Loucy (cell line): Measurements from ENCODE around the gene FAM222B.

Experiments used
- H2AFZ ChIP-seq: fragments of 200-600 bp; sonication (generic); 2 replicates; pipeline ENCODE4 v1.6.0; 2016; ENCODE audit warnings: antibody characterized with exemption, mild to moderate bottlenecking, low read length, moderate library complexity
- H3F3A ChIP-seq: fragments of 200-600 bp; 2 replicates; pipeline ENCODE4 v1.6.0; 2016; ENCODE audit warnings: antibody characterized with exemption, low read depth, mild to moderate bottlenecking
- H3K27me3 ChIP-seq: fragments of 200-600 bp; sonication (generic); 2 replicates; pipeline ENCODE4 v1.6.1; 2014; ENCODE audit warnings: low read length, mild to moderate bottlenecking; ENCODE audit not compliant: insufficient read depth, poor library complexity, severe bottlenecking
- H3K36me3 ChIP-seq: fragments of 200-600 bp; sonication (generic); 2 replicates; pipeline ENCODE4 v1.6.1; 2016; ENCODE audit warnings: low read length; ENCODE audit not compliant: insufficient read depth
- H3K4me1 ChIP-seq: fragments of 200-600 bp; sonication (generic); 2 replicates; pipeline ENCODE4 v1.5.1; 2014; ENCODE audit warnings: low read length, mild to moderate bottlenecking; ENCODE audit not compliant: insufficient read depth, poor library complexity, severe bottlenecking
- H3K4me2 ChIP-seq: fragments of 200-600 bp; sonication (generic); 2 replicates; pipeline ENCODE4 v1.6.0; 2014; ENCODE audit warnings: antibody characterized with exemption, low read length, low read depth, mild to moderate bottlenecking; ENCODE audit not compliant: poor library complexity, severe bottlenecking
- H3K4me3 ChIP-seq: fragments of 200-600 bp; sonication (generic); 2 replicates; pipeline ENCODE4 v1.5.1; 2014; ENCODE audit warnings: low read length, mild to moderate bottlenecking, mixed read lengths; ENCODE audit not compliant: poor library complexity, severe bottlenecking
- H3K79me2 ChIP-seq: fragments of 200-600 bp; sonication (generic); 2 replicates; pipeline ENCODE4 v1.6.1; 2014; ENCODE audit warnings: low read length; ENCODE audit not compliant: insufficient read depth
- H3K9ac ChIP-seq: fragments of 200-600 bp; sonication (generic); 2 replicates; pipeline ENCODE4 v1.6.0; 2014; ENCODE audit warnings: mild to moderate bottlenecking, low read depth, low read length, moderate library complexity; ENCODE audit not compliant: poor library complexity, severe bottlenecking
- H3K9me2 ChIP-seq: fragments of 200-600 bp; sonication (generic); replicated peaks from 2 replicates; pipeline ENCODE4 v1.6.1; 2016; ENCODE audit warnings: low read depth, low read length, mixed read lengths
- H3K9me3 ChIP-seq: fragments of 200-600 bp; sonication (generic); 2 replicates; pipeline ENCODE4 v1.6.1; 2014; ENCODE audit warnings: mild to moderate bottlenecking, antibody characterized with exemption, low read length, low read depth; ENCODE audit not compliant: insufficient read depth
- H4K20me1 ChIP-seq: fragments of 200-600 bp; sonication (generic); 2 replicates; pipeline ENCODE4 v1.6.0; 2014; ENCODE audit warnings: antibody characterized with exemption, low read length, mild to moderate bottlenecking; ENCODE audit not compliant: insufficient read depth, poor library complexity, severe bottlenecking
- EZH2phosphoT487 ChIP-seq: fragments of 200-600 bp; IDR thresholded peaks from 2 replicates; pipeline ENCODE4 v1.6.1; 2018; ENCODE audit warnings: antibody characterized with exemption, mild to moderate bottlenecking, moderate library complexity, borderline replicate concordance
- TF ChIP-seq, protein P1 (sequence below): fragments of 200-600 bp; sonication (generic); conservative IDR thresholded peaks from 2 replicates; pipeline ENCODE4 v1.5.1; 2014; ENCODE audit warnings: mild to moderate bottlenecking, antibody characterized with exemption, low read length

The FAM222B gene

GRCh38 chr17:28759256-28759865 is 83.2 kb downstream of the FAM222B start:
- TF ChIP-seq EZH2phosphoT487 = no peak
- TF ChIP-seq, protein P1, sequence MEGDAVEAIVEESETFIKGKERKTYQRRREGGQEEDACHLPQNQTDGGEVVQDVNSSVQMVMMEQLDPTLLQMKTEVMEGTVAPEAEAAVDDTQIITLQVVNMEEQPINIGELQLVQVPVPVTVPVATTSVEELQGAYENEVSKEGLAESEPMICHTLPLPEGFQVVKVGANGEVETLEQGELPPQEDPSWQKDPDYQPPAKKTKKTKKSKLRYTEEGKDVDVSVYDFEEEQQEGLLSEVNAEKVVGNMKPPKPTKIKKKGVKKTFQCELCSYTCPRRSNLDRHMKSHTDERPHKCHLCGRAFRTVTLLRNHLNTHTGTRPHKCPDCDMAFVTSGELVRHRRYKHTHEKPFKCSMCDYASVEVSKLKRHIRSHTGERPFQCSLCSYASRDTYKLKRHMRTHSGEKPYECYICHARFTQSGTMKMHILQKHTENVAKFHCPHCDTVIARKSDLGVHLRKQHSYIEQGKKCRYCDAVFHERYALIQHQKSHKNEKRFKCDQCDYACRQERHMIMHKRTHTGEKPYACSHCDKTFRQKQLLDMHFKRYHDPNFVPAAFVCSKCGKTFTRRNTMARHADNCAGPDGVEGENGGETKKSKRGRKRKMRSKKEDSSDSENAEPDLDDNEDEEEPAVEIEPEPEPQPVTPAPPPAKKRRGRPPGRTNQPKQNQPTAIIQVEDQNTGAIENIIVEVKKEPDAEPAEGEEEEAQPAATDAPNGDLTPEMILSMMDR = no peak
- Histone ChIP-seq H4K20me1 (peaks cover 6% of the 10 kb centered on the region), H3K9ac (no peak overlapping the region)

DNA sequence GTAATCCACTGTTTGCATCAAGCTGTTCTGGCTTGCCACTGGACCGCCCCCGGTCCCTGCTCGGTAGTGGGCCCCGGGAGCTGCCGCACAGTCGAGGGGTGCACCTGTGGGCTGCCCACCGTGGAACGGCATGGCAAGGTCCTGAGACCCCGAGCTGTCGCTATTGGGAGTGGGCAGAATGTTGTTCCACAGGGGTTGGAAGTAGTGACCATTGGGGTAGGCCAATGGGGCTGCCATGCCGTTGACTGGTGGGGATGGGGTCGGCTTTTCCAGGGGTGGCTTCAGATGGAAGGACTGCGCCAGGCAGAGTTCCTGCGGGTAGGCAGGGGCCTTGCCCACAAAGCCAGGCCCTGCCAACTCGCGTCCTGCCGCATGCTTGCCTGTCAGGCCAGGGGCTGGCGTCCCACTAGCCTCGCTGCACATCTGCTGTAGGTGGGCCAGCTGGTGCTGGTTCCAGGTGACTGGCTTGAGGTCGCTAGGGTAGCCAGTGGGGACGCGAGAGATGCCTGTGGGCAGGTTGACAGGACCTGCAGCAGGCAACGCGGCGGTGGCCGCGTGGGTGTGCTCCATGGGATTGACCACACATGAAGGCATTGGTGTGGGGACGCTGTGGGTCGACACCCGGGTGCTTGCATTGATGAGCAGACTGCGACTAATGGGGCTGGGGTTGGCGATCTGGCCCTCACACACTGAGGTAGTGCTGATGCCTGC is 84.0 kb downstream of the FAM222B start:
- Histone ChIP-seq H4K20me1 (peaks cover 6% of the 10 kb centered on the region), H2AFZ (no peak overlapping the region), H3K36me3 (peaks cover 59% of the 10 kb centered on the region; the same call in 1 of the 2 replicates), H3K4me2 (no peak overlapping the region), H3K4me1 (no peaks in the 10 kb centered on the region), H3K9ac (no peak overlapping the region), H3K9me3 (no peaks in the 10 kb centered on the region), H3K27me3 (no peaks in the 10 kb centered on the region), H3F3A (no peaks in the 10 kb centered on the region), H3K79me2 (0 out of 2 replicates have a peak, but pooled peaks cover 3% of the 10 kb centered on the region), H3K9me2 (no peaks in the 10 kb centered on the region), H3K4me3 (no peak overlapping the region)
- no peak for TF ChIP-seq EZH2phosphoT487
- TF ChIP-seq, protein P1 = no peak

More at GRCh38 chr17:28759256-28759865, 83.2 kb downstream of the FAM222B start:
- Histone ChIP-seq H3F3A (no peaks in the 10 kb centered on the region), H3K79me2 (0 out of 2 replicates have a peak, but pooled peaks cover 3% of the 10 kb centered on the region), H2AFZ (no peak overlapping the region), H3K27me3 (no peaks in the 10 kb centered on the region), H3K4me2 (no peak overlapping the region), H3K4me1 (no peaks in the 10 kb centered on the region), H3K9me2 (no peaks in the 10 kb centered on the region), H3K4me3 (no peak overlapping the region), H3K36me3 (peaks cover 59% of the 10 kb centered on the region; the same call in 1 of the 2 replicates), H3K9me3 (no peaks in the 10 kb centered on the region)

DNA sequence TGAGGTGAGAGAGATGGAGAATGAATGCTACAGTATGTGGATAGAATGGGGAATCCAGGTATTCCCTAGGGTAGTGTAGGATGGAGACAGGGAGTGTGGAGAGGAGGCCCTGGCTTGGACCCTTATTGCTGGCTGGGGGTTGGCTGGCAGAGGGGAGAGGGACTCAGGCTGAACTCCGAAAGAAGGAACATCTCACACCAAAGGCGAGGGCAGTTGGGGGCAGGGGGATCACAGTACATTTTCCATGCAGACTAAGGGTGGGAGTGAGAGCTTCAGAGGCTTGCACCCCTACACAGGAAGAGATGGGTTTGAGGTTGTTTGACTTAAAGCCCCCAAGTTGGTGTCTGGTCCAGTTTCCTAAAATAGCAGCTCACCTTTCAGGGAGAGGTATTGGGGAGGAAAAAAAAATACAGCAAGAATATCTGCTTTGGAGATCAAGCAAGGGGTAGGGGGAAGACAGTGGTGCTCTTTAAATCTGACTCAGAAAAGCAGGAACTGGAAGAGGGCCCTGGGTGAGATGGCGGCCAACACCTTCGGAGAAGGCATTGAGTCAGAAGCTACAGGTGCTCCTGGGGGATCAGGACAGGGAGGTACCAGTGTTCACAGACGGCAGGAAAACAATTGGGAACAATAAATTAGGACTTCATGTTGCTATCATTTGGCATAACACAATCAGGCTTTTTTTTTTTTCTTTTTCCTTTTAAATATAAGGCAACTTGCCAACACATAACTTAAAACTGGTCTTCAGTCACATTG is 86.4 kb downstream of the FAM222B start:
- H3K79me2 ChIP-seq = no peaks in the 10 kb centered on the region
- peaks cover 43% of the 10 kb centered on the region; the same call in 1 of the 2 replicates for H3K36me3 ChIP-seq
- H3K27me3 ChIP-seq = no peaks in the 10 kb centered on the region
- no peaks in the 10 kb centered on the region for H3K9me3 ChIP-seq
- no peaks in the 10 kb centered on the region for H3K9me2 ChIP-seq
- no peak overlapping the region for H3K4me3 ChIP-seq
- H3K4me1 ChIP-seq = no peaks in the 10 kb centered on the region
- H2AFZ ChIP-seq = no peak overlapping the region
- no peaks in the 10 kb centered on the region for H3F3A ChIP-seq
- no peak for TF ChIP-seq EZH2phosphoT487
- TF ChIP-seq, protein P1 = no peak
- H3K4me2 ChIP-seq = no peak overlapping the region
- no peak overlapping the region for H3K9ac ChIP-seq
- H4K20me1 ChIP-seq = no peaks in the 10 kb centered on the region
